ENCODE data around the gene MVB12B. TPM values are rescaled to one million over a fixed set of nuclear protein-coding genes. Genes with fewer than 3 reads are reported as not detected.
A peak's percentile ranks its signal among the peaks of the same experiment; 100 is the strongest.

The MVB12B gene
- total and polyA plus RNA-seq, 8 donors = 2.6 to 6.7 (median 4.0) TPM

- Histone ChIP-seq H3K27ac (peak overlapping the region; percentile 9 to 60 (median 32)), H3K4me1 (no peaks in the 10 kb centered on the region), H3K27me3 (no peaks in the 10 kb centered on the region), H3K36me3 (no peaks in the 10 kb centered on the region), H3K9me3 (no peaks in the 10 kb centered on the region), H3K4me3 (no peak overlapping the region)
- TF ChIP-seq, protein P1, sequence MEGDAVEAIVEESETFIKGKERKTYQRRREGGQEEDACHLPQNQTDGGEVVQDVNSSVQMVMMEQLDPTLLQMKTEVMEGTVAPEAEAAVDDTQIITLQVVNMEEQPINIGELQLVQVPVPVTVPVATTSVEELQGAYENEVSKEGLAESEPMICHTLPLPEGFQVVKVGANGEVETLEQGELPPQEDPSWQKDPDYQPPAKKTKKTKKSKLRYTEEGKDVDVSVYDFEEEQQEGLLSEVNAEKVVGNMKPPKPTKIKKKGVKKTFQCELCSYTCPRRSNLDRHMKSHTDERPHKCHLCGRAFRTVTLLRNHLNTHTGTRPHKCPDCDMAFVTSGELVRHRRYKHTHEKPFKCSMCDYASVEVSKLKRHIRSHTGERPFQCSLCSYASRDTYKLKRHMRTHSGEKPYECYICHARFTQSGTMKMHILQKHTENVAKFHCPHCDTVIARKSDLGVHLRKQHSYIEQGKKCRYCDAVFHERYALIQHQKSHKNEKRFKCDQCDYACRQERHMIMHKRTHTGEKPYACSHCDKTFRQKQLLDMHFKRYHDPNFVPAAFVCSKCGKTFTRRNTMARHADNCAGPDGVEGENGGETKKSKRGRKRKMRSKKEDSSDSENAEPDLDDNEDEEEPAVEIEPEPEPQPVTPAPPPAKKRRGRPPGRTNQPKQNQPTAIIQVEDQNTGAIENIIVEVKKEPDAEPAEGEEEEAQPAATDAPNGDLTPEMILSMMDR (IDR thresholded peaks at IDR 0.05) = no peak
- DNase-seq (peak in 2 of 6 donors; percentile 11 to 22), FAIRE-seq (no peak), ATAC-seq (peak; percentile 24 to 80 (median 60))
- 65 to 72% methylated on average over 25 of the region's 25 CpGs for WGBS, 2 donors
- intact Hi-C loops (cut with DNase I) = no loop called here
Observed at GRCh38 chr9:126421567-126422428, 95.2 kb downstream of the MVB12B start.

GRCh38 chr9:126423142-126423915 lies 96.7 kb downstream of the MVB12B start:
- Histone ChIP-seq H3K36me3 (no peaks in the 10 kb centered on the region), H3K4me1 (no peaks in the 10 kb centered on the region), H3K9me3 (no peaks in the 10 kb centered on the region), H3K27me3 (no peaks in the 10 kb centered on the region), H3K27ac (no peak overlapping the region), H3K4me3 (no peak overlapping the region)
- DNase-seq (no peak), FAIRE-seq (no peak), ATAC-seq (no peak)
- intact Hi-C loops (cut with DNase I) = no loop called here
- TF ChIP-seq, protein P1 (IDR thresholded peaks at IDR 0.05) = no peak
- 81 to 82% methylated on average over 10 of the region's 10 CpGs for WGBS, 2 donors

GRCh38 chr9:126423916-126424185 lies 97.2 kb downstream of the MVB12B start:
- Histone ChIP-seq H3K27ac (no peak overlapping the region), H3K27me3 (no peaks in the 10 kb centered on the region), H3K4me3 (no peak overlapping the region), H3K36me3 (no peaks in the 10 kb centered on the region), H3K4me1 (no peaks in the 10 kb centered on the region), H3K9me3 (no peaks in the 10 kb centered on the region)
- FAIRE-seq = no peak
- no peak for DNase-seq
- no peak for ATAC-seq
- intact Hi-C loops (cut with DNase I) = no loop called here
- TF ChIP-seq, protein P1 (IDR thresholded peaks at IDR 0.05) = no peak
- WGBS, 2 donors = 73 to 74% methylated on average over 3 of the region's 3 CpGs

DNA sequence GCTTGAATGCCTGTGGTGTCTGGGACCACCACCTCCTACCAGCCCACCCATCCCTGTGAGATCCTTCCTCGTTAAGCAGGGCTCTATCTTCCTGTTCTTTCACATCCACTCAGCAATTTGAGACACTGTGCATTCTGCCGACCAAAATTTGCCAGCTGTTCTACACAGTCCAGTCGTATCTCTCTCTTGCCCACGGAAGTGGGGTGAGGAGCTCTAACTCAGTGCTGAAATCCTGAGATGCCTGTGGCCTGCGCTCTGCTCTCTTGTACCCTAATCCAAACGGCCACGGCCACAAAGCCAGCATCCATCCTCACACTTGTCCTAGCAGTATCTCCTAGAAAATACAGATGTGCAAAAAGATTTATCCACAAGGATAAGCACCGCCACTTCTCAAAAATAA lies 97.9 kb downstream of the MVB12B start:
- no peak overlapping the region for H3K4me3 ChIP-seq
- no peaks in the 10 kb centered on the region for H3K27me3 ChIP-seq
- no peaks in the 10 kb centered on the region for H3K9me3 ChIP-seq
- no peaks in the 10 kb centered on the region for H3K36me3 ChIP-seq
- FAIRE-seq = no peak
- TF ChIP-seq, protein P1 (IDR thresholded peaks at IDR 0.05) = no peak
- ATAC-seq = no peak
- no peak overlapping the region for H3K27ac ChIP-seq
- no peak for DNase-seq
- no peaks in the 10 kb centered on the region for H3K4me1 ChIP-seq
- whole genome bisulfite sequencing, 2 donors = 84 to 97% methylated on average over 8 of the region's 8 CpGs
- intact Hi-C loops (cut with DNase I) = no loop called here
